ENCODE measurements around the gene CYTH2.
A peak's percentile ranks its signal among the peaks of the same experiment; 100 is the strongest.

CYTH2 gene

GRCh38 chr19:48508729-48509411, 39.7 kb downstream of the CYTH2 start:
- no peak overlapping the region for H4K5ac ChIP-seq (ENCODE audit: low read length)
- no peak overlapping the region for H3K4ac ChIP-seq (ENCODE audit: low read depth, low read length)
- no peak overlapping the region for H3K4me2 ChIP-seq (ENCODE audit: low read length)
- H2BK15ac ChIP-seq (replicated peaks; ENCODE audit: low read depth) = no peak overlapping the region
- no peak overlapping the region for H3K9ac ChIP-seq (ENCODE audit: low read length)
- H3K18ac ChIP-seq (ENCODE audit: low read length) = no peak overlapping the region
- H3K79me1 ChIP-seq (ENCODE audit: low read length) = no peaks in the 10 kb centered on the region
- no peak overlapping the region for H2BK5ac ChIP-seq (ENCODE audit: low read length)
- DNase-seq = no peak
- no peaks in the 10 kb centered on the region for H3K27me3 ChIP-seq (ENCODE audit: insufficient read depth, low read length, poor library complexity)
- WGBS (ENCODE audit: extremely low coverage, insufficient coverage, low lambda C conversion rate) = no CpG with 5 or more reads among the region's 32 CpGs
- H3K79me2 ChIP-seq (ENCODE audit: control insufficient read depth, insufficient read depth, low read length) = no peaks in the 10 kb centered on the region
- no peak overlapping the region for H2BK120ac ChIP-seq (ENCODE audit: low read depth, low read length)
- no peaks in the 10 kb centered on the region for H3K4me1 ChIP-seq (ENCODE audit: control insufficient read depth, low read depth, low read length)
- H4K8ac ChIP-seq (ENCODE audit: low read depth, low read length) = no peak overlapping the region
- no peaks in the 10 kb centered on the region for H3K36me3 ChIP-seq (ENCODE audit: control insufficient read depth, insufficient read depth, low read length)
- no peak overlapping the region for H3K27ac ChIP-seq (ENCODE audit: low read depth, low read length)
- no peak overlapping the region for H3K23ac ChIP-seq (ENCODE audit: low read length)
- no peak overlapping the region for H3K4me3 ChIP-seq (ENCODE audit: low read length)
- H2AK5ac ChIP-seq (ENCODE audit: low read length) = no peak overlapping the region
- H3K56ac ChIP-seq (ENCODE audit: low read length) = no peak overlapping the region

GRCh38 chr19:48509467-48510194, 40.5 kb downstream of the CYTH2 start:
- no peaks in the 10 kb centered on the region for H3K27me3 ChIP-seq (ENCODE audit: insufficient read depth, low read length, poor library complexity)
- H3K56ac ChIP-seq (ENCODE audit: low read length) = no peak overlapping the region

DNA sequence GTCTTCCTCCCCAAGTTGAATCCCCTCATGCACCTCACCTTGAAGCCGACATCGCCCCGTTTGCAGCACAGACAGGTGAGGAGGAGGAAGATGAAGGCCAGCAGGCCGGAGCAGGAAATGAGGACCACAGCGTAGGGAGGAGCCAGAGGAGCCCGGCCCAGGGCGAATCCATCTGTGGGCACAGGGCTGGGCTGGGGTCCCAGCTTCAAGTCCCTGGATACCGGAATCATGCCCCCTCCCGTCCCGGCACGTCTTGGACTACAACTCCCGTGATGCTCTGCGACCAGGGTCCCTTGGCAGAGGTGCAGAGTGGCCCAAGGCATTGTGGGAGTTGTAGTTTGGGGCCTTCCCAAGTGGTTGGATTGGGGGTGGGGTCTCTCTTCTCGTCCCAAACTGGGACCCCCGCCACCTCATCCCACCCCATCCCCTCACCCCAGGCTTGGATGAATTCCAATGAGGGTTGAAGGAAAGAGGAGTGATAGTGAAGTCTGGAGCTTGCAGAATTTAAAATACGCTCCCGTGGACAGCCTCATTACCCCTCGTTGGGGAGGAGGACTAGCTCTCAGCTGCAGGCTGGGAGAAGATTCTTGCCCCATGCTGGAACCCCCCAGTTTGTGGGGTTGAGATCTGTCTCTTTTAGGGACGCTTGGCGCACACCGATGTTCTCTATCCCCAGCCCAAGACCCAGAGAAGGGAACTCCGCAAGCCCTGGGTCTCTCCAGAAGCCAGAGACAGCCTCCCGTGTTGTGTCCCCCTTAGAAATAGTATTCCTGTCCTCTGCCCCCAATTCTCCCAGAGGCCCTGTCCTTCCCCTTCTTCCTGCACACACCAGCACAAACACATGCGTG, 41.5 kb downstream of the CYTH2 start:
- Histone ChIP-seq H3K27ac (ENCODE audit: low read depth, low read length) (no peak overlapping the region), H3K23ac (ENCODE audit: low read length) (no peak overlapping the region), H3K18ac (ENCODE audit: low read length) (no peak overlapping the region), H3K79me1 (ENCODE audit: low read length) (no peaks in the 10 kb centered on the region), H3K4ac (ENCODE audit: low read depth, low read length) (no peak overlapping the region), H3K36me3 (ENCODE audit: control insufficient read depth, insufficient read depth, low read length) (no peaks in the 10 kb centered on the region), H2BK5ac (ENCODE audit: low read length) (no peak overlapping the region), H2BK120ac (ENCODE audit: low read depth, low read length) (no peak overlapping the region), H2AK5ac (ENCODE audit: low read length) (no peak overlapping the region), H3K79me2 (ENCODE audit: control insufficient read depth, insufficient read depth, low read length) (no peaks in the 10 kb centered on the region), H3K4me3 (ENCODE audit: low read length) (no peak overlapping the region), H3K4me2 (ENCODE audit: low read length) (peak overlapping the region; percentile 73), H4K8ac (ENCODE audit: low read depth, low read length) (no peak overlapping the region), H3K9ac (ENCODE audit: low read length) (peak overlapping the region; percentile 37), H3K56ac (ENCODE audit: low read length) (peak overlapping the region; percentile 58), H2BK15ac (replicated peaks; ENCODE audit: low read depth) (no peak overlapping the region), H3K4me1 (ENCODE audit: control insufficient read depth, low read depth, low read length) (no peaks in the 10 kb centered on the region), H3K27me3 (ENCODE audit: insufficient read depth, low read length, poor library complexity) (no peaks in the 10 kb centered on the region), H4K5ac (ENCODE audit: low read length) (no peak overlapping the region)
- WGBS (ENCODE audit: extremely low coverage, insufficient coverage, low lambda C conversion rate) = no CpG with 5 or more reads among the region's 24 CpGs
- DNase-seq = peak; percentile 82

More at GRCh38 chr19:48509467-48510194, 40.5 kb downstream of the CYTH2 start:
- Histone ChIP-seq H4K8ac (ENCODE audit: low read depth, low read length) (no peak overlapping the region), H2BK15ac (replicated peaks; ENCODE audit: low read depth) (no peak overlapping the region), H2AK5ac (ENCODE audit: low read length) (no peak overlapping the region), H2BK5ac (ENCODE audit: low read length) (no peak overlapping the region), H3K27ac (ENCODE audit: low read depth, low read length) (no peak overlapping the region), H3K4me1 (ENCODE audit: control insufficient read depth, low read depth, low read length) (no peaks in the 10 kb centered on the region), H3K9ac (ENCODE audit: low read length) (no peak overlapping the region), H3K18ac (ENCODE audit: low read length) (no peak overlapping the region), H2BK120ac (ENCODE audit: low read depth, low read length) (no peak overlapping the region), H3K79me2 (ENCODE audit: control insufficient read depth, insufficient read depth, low read length) (no peaks in the 10 kb centered on the region), H3K4me2 (ENCODE audit: low read length) (no peak overlapping the region), H3K4me3 (ENCODE audit: low read length) (no peak overlapping the region), H3K79me1 (ENCODE audit: low read length) (no peaks in the 10 kb centered on the region), H4K5ac (ENCODE audit: low read length) (no peak overlapping the region), H3K23ac (ENCODE audit: low read length) (no peak overlapping the region), H3K4ac (ENCODE audit: low read depth, low read length) (no peak overlapping the region), H3K36me3 (ENCODE audit: control insufficient read depth, insufficient read depth, low read length) (no peaks in the 10 kb centered on the region)
- no CpG with 5 or more reads among the region's 12 CpGs for WGBS (ENCODE audit: extremely low coverage, insufficient coverage, low lambda C conversion rate)
- DNase-seq = no peak

GRCh38 chr19:48511321-48511731, 42.2 kb downstream of the CYTH2 start:
- DNase-seq = no peak
- no peak overlapping the region for H3K18ac ChIP-seq (ENCODE audit: low read length)
- no CpG with 5 or more reads among the region's 32 CpGs for WGBS (ENCODE audit: extremely low coverage, insufficient coverage, low lambda C conversion rate)

GRCh38 chr19:48511800-48512503, 42.8 kb downstream of the CYTH2 start, which contains the start of gene LMTK3:
Gene LMTK3, minus strand, starts transcription at chr19:48511835. Its CDS starts 259 bp downstream, at chr19:48511576.
- peak; percentile 83 for DNase-seq
- no peaks in the 10 kb centered on the region for H3K79me1 ChIP-seq (ENCODE audit: low read length)
- no peak within 1 kb of the TSS for H3K4ac ChIP-seq (ENCODE audit: low read depth, low read length)
- no peak within 1 kb of the TSS for H2BK5ac ChIP-seq (ENCODE audit: low read length)
- H4K5ac ChIP-seq (ENCODE audit: low read length) = no peak within 1 kb of the TSS
- no peak within 1 kb of the TSS for H3K4me3 ChIP-seq (ENCODE audit: low read length)
- no peaks in the 10 kb centered on the region for H3K27me3 ChIP-seq (ENCODE audit: insufficient read depth, low read length, poor library complexity)
- no peak within 1 kb of the TSS for H2BK120ac ChIP-seq (ENCODE audit: low read depth, low read length)
- no CpG with 5 or more reads among the region's 32 CpGs for WGBS (ENCODE audit: extremely low coverage, insufficient coverage, low lambda C conversion rate)
- peak within 1 kb of the TSS; percentile 58 for H3K56ac ChIP-seq (ENCODE audit: low read length)
- H3K79me2 ChIP-seq (ENCODE audit: control insufficient read depth, insufficient read depth, low read length) = no peaks in the 10 kb centered on the region
- no peak within 1 kb of the TSS for H4K8ac ChIP-seq (ENCODE audit: low read depth, low read length)
- peak within 1 kb of the TSS; percentile 37 for H3K9ac ChIP-seq (ENCODE audit: low read length)
- no peak within 1 kb of the TSS for H3K27ac ChIP-seq (ENCODE audit: low read depth, low read length)
- H2AK5ac ChIP-seq (ENCODE audit: low read length) = no peak within 1 kb of the TSS
- H3K36me3 ChIP-seq (ENCODE audit: control insufficient read depth, insufficient read depth, low read length) = no peaks in the 10 kb centered on the region
- H3K23ac ChIP-seq (ENCODE audit: low read length) = no peak within 1 kb of the TSS
- no peaks in the 10 kb centered on the region for H3K4me1 ChIP-seq (ENCODE audit: control insufficient read depth, low read depth, low read length)
- H2BK15ac ChIP-seq (replicated peaks; ENCODE audit: low read depth) = no peak within 1 kb of the TSS
- peak within 1 kb of the TSS; percentile 73 for H3K4me2 ChIP-seq (ENCODE audit: low read length)
- no peak within 1 kb of the TSS for H3K18ac ChIP-seq (ENCODE audit: low read length)

More at GRCh38 chr19:48511321-48511731, 42.2 kb downstream of the CYTH2 start:
- Histone ChIP-seq H3K4me3 (ENCODE audit: low read length) (no peak overlapping the region), H2AK5ac (ENCODE audit: low read length) (no peak overlapping the region), H3K4me2 (ENCODE audit: low read length) (peak overlapping the region; percentile 10), H3K36me3 (ENCODE audit: control insufficient read depth, insufficient read depth, low read length) (no peaks in the 10 kb centered on the region), H3K4ac (ENCODE audit: low read depth, low read length) (no peak overlapping the region), H4K8ac (ENCODE audit: low read depth, low read length) (no peak overlapping the region), H3K23ac (ENCODE audit: low read length) (no peak overlapping the region), H3K79me2 (ENCODE audit: control insufficient read depth, insufficient read depth, low read length) (no peaks in the 10 kb centered on the region), H3K9ac (ENCODE audit: low read length) (no peak overlapping the region), H3K27me3 (ENCODE audit: insufficient read depth, low read length, poor library complexity) (no peaks in the 10 kb centered on the region), H3K27ac (ENCODE audit: low read depth, low read length) (no peak overlapping the region), H2BK5ac (ENCODE audit: low read length) (no peak overlapping the region), H2BK120ac (ENCODE audit: low read depth, low read length) (no peak overlapping the region), H4K5ac (ENCODE audit: low read length) (no peak overlapping the region), H3K79me1 (ENCODE audit: low read length) (no peaks in the 10 kb centered on the region), H3K56ac (ENCODE audit: low read length) (no peak overlapping the region), H3K4me1 (ENCODE audit: control insufficient read depth, low read depth, low read length) (no peaks in the 10 kb centered on the region), H2BK15ac (replicated peaks; ENCODE audit: low read depth) (no peak overlapping the region)
